A673 (cell line): ENCODE data around the gene BARX2. TPM values are rescaled to one million over a fixed set of nuclear protein-coding genes. Genes with fewer than 3 reads are reported as not detected.

Experiments used
- BruUV-seq: library from RNA; stranded (reverse); fragments of 400-500 nt; replicated peaks from 2 replicates; lab custom pipeline; 2021; lab: Mats Ljungman, UMichigan
- CTCF ChIA-PET: fragments of 300-600 bp; sonication (Branson Sonifier 250); formaldehyde crosslinking; loops from one replicate; lab custom pipeline; 2022; ENCODE audit warnings: antibody characterized with exemption; lab: Charles Lee
- POLR2A ChIA-PET: fragments of 300-600 bp; sonication (Branson Sonifier 250); formaldehyde crosslinking; loops from one replicate; lab custom pipeline; 2022; ENCODE audit warnings: antibody characterized with exemption; ENCODE audit not compliant: low non-redundant PET; lab: Charles Lee
- DNase-seq: peaks from one replicate; pipeline ENCODE4 v3.0.0-alpha.2; 2015; ENCODE audit warnings: low spot score
- H3K27ac ChIP-seq: fragments of 200-600 bp; sonication (generic); 2 replicates; pipeline ENCODE4 v1.5.1; 2016; ENCODE audit warnings: mixed run types, low read depth, mild to moderate bottlenecking, mixed read lengths, antibody characterized with exemption, low read length; ENCODE audit not compliant: poor library complexity, severe bottlenecking
- H3K27me3 ChIP-seq: fragments of 200-600 bp; sonication (generic); replicated peaks from 2 replicates; pipeline ENCODE4 v1.6.1; 2017; ENCODE audit warnings: mixed run types, low read depth, mild to moderate bottlenecking, mixed read lengths, antibody characterized with exemption, low read length; ENCODE audit not compliant: insufficient read depth, poor library complexity
- H3K36me3 ChIP-seq: fragments of 200-600 bp; sonication (generic); 2 replicates; pipeline ENCODE4 v1.6.1; 2016; ENCODE audit warnings: mixed run types, mild to moderate bottlenecking, mixed read lengths, antibody characterized with exemption, low read length; ENCODE audit not compliant: insufficient read depth, poor library complexity, severe bottlenecking
- H3K4me1 ChIP-seq: fragments of 200-600 bp; sonication (generic); 2 replicates; pipeline ENCODE4 v1.6.1; 2017; ENCODE audit warnings: mixed run types, mild to moderate bottlenecking, mixed read lengths, antibody characterized with exemption, low read length; ENCODE audit not compliant: insufficient read depth, poor library complexity, severe bottlenecking
- H3K4me3 ChIP-seq: fragments of 200-600 bp; sonication (generic); 2 replicates; pipeline ENCODE4 v1.5.1; 2016; ENCODE audit warnings: low read depth, mixed run types, mild to moderate bottlenecking, mixed read lengths, low read length; ENCODE audit not compliant: poor library complexity, severe bottlenecking
- H3K9me3 ChIP-seq: fragments of 200-600 bp; sonication (generic); 2 replicates; pipeline ENCODE4 v1.6.1; 2016; ENCODE audit warnings: mixed run types, low read depth, mild to moderate bottlenecking, mixed read lengths, antibody characterized with exemption, low read length; ENCODE audit not compliant: poor library complexity, severe bottlenecking
- CTCF ChIP-seq: fragments of 300-800, 200-600 bp; sonication (generic); conservative IDR thresholded peaks from 2 replicates; pipeline ENCODE4 v1.5.1; 2017; ENCODE audit warnings: low read depth, mild to moderate bottlenecking, antibody characterized with exemption, low read length, moderate library complexity, mixed read lengths
- EZH2 ChIP-seq: fragments of 200-600 bp; sonication (generic); IDR thresholded peaks from 2 replicates; pipeline ENCODE4 v1.6.1; 2017; ENCODE audit warnings: borderline replicate concordance, low read depth, mild to moderate bottlenecking, mixed read lengths, antibody characterized with exemption, low read length; ENCODE audit not compliant: poor library complexity, severe bottlenecking
- intact Hi-C: fragments of 100-400 bp; cut with micrococcal nuclease; formaldehyde crosslinking; loops from one replicate; pipeline ENCODE4 v1.10.0; 2022; ENCODE audit not compliant: unreplicated experiment
- total RNA-seq: library from RNA; stranded (reverse); gene quantifications from 2 replicates; pipeline ENCODE4 v1.2.3, GENCODE V29; 2021

BARX2 gene
- total RNA-seq, 1 experiment from 2014 or later, result 36.4 TPM

- peaks cover 5% of the 10 kb centered on the region for H3K9me3 ChIP-seq
- TF ChIP-seq CTCF (no peak), EZH2 (no peak)
- DNase-seq, result no peak
- intact Hi-C loops, result no loop called here
- ChIA-PET POLR2A (no interaction called here), CTCF (no interaction called here)
- H3K27me3 ChIP-seq, result no peaks in the 10 kb centered on the region
- H3K27ac ChIP-seq, result no peak overlapping the region
- H3K4me1 ChIP-seq, result peaks cover 63% of the 10 kb centered on the region
- H3K36me3 ChIP-seq, result no peaks in the 10 kb centered on the region
- no TSS peak for BruUV-seq
- H3K4me3 ChIP-seq, result no peak overlapping the region
These were observed 19.8 kb downstream of the BARX2 start for GRCh38 chr11:129395432-129395831.

- Histone ChIP-seq H3K27ac (no peak overlapping the region), H3K4me3 (no peak overlapping the region), H3K36me3 (no peaks in the 10 kb centered on the region), H3K4me1 (peaks cover 63% of the 10 kb centered on the region), H3K9me3 (peaks cover 5% of the 10 kb centered on the region), H3K27me3 (no peaks in the 10 kb centered on the region)
- TF ChIP-seq EZH2 (no peak), CTCF (no peak)
- intact Hi-C loops, result loop anchor here (2.0 kb wide), 1 partner anchor 15 kb away; no protein-coding TSS in a partner anchor
- ChIA-PET POLR2A (no interaction called here), CTCF (no interaction called here)
- BruUV-seq, result no TSS peak
- DNase-seq, result no peak
These were observed 20.2 kb downstream of the BARX2 start for GRCh38 chr11:129395883-129396282.

- Histone ChIP-seq H3K4me3 (no peak overlapping the region), H3K4me1 (peaks cover 58% of the 10 kb centered on the region), H3K27me3 (no peaks in the 10 kb centered on the region), H3K9me3 (peaks cover 5% of the 10 kb centered on the region), H3K36me3 (no peaks in the 10 kb centered on the region), H3K27ac (no peak overlapping the region)
- ChIA-PET CTCF (no interaction called here), POLR2A (no interaction called here)
- DNase-seq, result no peak
- TF ChIP-seq EZH2 (no peak), CTCF (no peak)
- intact Hi-C loops, result loop anchor here (2.0 kb wide), 1 partner anchor 14 kb away; no protein-coding TSS in a partner anchor
- BruUV-seq, result no TSS peak
These were observed 20.8 kb downstream of the BARX2 start for GRCh38 chr11:129396454-129396853.
